NCI-H2029 (cell line): Measurements from ENCODE around the gene ATP1A2.
"Not testable (repeated sequence)": the region's sequence is repeated elsewhere in the genome, so short reads cannot be mapped to it uniquely, and the experiment has no call there.

Experiments
- DNase-seq: peaks from one replicate; lab custom pipeline; 2025; lab: John Stamatoyannopoulos, UW

Gene ATP1A2

GRCh38 chr1:160124705-160125478, 9.3 kb downstream of the ATP1A2 start:
- no peak for DNase-seq

- no peak for DNase-seq
Measured at GRCh38 chr1:160125746-160126145, 10.2 kb downstream of the ATP1A2 start.

GRCh38 chr1:160126342-160126741, 10.8 kb downstream of the ATP1A2 start:
- not testable (repeated sequence) for DNase-seq

GRCh38 chr1:160127381-160127780, 11.8 kb downstream of the ATP1A2 start:
- DNase-seq, result no peak

- DNase-seq, result no peak
Measured at GRCh38 chr1:160127865-160128523, 12.4 kb downstream of the ATP1A2 start.

DNA sequence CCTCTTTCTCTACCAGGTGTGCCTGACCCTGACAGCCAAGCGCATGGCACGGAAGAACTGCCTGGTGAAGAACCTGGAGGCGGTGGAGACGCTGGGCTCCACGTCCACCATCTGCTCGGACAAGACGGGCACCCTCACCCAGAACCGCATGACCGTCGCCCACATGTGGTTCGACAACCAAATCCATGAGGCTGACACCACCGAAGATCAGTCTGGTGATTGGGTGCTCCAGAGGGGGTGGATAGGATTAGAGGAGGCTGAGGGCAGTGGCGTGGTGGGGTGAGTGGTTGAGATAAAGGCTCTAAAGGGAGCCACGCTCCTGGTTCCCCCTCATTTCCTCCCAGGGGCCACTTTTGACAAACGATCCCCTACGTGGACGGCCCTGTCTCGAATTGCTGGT, 13.1 kb downstream of the ATP1A2 start:
- DNase-seq, result no peak

DNA sequence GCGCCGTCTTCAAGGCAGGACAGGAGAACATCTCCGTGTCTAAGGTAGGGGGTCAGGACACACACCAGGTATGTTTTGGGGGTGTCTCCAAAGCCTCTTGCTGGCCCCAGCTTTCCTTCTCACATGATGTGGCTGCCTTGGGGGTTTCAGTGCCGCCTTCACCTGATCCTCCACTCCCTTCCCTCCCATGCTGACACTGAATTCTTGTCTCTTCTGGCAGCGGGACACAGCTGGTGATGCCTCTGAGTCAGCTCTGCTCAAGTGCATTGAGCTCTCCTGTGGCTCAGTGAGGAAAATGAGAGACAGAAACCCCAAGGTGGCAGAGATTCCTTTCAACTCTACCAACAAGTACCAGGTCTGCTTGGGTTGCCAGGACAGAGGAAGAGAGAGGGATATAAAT, 13.5 kb downstream of the ATP1A2 start:
- DNase-seq, result no peak

GRCh38 chr1:160129558-160129957, 14.0 kb downstream of the ATP1A2 start:
- no peak for DNase-seq

GRCh38 chr1:160129966-160130365, 14.4 kb downstream of the ATP1A2 start:
- no peak for DNase-seq

- DNase-seq, result no peak
Measured at GRCh38 chr1:160130486-160130885, 14.9 kb downstream of the ATP1A2 start.

- DNase-seq, result no peak
Measured at GRCh38 chr1:160130939-160131338, 15.4 kb downstream of the ATP1A2 start.

GRCh38 chr1:160131803-160132565, 16.4 kb downstream of the ATP1A2 start:
- DNase-seq, result no peak

- DNase-seq, result no peak
Measured at GRCh38 chr1:160133990-160134770, 18.6 kb downstream of the ATP1A2 start.

GRCh38 chr1:160134791-160135572, 19.4 kb downstream of the ATP1A2 start:
- no peak for DNase-seq

DNA sequence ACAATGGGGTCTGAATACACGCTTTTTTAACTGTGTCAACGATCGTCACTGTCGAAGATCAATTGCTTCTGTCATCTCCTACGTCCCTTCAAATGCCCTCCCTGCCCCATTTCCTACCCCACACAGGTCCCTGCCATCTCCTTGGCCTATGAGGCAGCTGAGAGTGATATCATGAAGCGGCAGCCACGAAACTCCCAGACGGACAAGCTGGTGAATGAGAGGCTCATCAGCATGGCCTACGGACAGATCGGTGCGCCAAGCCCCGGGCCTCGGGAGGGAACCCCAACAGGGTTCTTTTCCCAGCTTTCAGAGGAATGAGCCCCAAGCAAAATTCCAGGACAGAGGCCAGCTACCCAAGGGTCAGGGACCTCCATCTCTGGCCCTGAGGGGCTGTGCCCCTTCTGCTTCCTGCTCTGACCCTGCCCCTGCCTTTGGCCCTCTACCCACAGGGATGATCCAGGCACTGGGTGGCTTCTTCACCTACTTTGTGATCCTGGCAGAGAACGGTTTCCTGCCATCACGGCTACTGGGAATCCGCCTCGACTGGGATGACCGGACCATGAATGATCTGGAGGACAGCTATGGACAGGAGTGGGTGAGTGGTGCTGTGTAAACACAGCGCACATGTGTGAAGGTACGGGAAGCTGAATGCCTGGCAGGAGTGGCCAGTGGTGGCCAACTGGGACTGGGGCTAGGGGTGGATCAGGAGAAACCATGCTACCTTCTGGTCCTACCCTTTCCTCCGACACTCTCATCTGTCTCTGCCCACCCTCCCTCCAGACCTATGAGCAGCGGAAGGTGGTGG, 20.8 kb downstream of the ATP1A2 start:
- no peak for DNase-seq

DNA sequence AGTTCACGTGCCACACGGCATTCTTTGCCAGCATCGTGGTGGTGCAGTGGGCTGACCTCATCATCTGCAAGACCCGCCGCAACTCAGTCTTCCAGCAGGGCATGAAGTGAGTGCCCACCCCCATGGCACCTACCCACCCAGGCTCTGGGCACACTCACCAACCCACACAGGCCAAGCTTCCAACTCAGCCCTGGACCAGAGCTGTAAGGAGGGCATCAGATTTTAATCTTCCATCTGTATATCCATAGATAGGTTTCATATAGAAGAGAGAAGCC, 21.3 kb downstream of the ATP1A2 start:
- no peak for DNase-seq

DNA sequence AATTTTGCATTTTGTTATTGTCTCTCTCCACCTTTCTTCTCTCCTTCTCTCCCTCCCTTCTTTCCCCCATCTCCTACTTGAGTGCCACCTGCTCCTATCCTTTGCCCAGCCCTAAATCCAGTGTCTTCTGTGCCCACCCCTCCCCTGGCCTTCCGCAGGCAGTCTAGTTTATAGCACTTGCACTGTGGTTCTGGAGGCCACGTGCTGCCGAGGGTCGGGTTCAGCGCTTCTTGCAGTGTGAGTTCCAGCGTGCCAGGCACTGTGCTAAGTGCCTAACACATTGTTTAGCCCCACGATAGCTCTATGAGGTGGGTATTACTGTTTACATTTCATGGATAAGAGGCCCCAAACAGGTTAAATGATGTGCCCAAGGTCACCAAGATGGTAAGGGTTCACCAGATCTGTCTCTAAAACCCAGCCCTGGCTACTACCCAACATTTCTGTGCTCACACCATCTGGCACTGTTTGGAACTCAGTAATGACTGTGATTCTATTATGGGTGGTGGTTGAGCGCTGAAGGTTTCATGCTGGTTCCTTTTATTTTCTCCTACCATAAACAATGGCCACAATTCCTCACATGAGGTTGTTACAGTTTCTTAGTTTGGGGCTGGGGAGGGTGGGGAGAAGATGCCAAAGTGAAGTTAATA, 21.8 kb downstream of the ATP1A2 start:
- no peak for DNase-seq

DNA sequence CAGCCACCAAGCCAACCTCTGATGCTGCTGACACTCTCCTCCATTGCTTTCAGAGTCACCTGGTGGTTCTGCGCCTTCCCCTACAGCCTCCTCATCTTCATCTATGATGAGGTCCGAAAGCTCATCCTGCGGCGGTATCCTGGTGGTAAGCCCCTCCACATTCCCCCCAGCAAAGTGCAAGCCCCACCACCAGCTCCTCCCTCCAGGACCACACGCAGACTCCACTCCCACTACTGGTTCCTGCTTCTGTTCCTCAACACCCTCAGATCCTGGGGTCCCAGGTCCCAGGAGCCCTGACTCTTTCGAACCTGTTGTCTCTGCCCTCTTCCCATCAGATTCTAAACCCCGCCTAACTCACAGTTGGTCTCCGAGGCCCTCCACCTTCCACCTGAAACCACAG, 24.3 kb downstream of the ATP1A2 start:
- no peak for DNase-seq

DNA sequence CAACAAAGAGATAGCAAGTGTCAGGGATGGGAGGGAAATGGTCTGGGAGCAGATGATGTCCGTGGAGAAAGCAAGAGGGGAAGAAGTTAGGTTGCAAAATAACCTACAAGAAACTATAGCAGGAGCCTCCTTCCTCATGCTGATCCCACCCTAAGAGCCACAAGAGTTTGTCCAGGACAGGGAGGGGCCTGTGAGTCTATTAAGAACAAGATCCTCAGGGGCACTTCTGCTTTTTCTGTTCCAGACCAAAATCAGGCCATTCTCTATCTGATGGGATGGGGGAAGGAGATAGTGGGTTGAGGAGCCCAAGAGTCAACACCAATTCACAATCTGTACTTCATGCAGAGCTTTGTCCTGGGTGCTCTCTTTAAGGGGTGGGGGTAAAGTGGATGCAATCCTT, 28.1 kb downstream of the ATP1A2 start:
- no peak for DNase-seq

DNA sequence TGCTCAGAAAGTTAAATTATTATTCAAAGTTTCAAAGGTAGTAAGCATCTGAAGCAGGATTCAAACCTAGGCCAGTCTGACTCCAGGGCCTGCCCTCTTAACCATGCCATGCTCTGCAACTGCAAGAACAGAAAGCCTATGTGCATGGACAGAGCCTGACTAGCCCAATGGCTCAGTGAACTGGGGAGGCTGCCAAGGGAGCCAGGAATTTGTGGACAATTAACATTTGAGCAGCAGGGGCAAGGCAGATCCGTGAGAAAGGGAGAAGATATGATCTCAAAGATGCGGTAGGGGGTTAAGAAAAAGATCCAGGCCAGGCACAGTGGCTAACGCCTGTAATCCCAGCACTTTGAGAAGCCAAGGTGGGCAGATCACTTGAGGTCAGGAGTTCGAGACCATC, 29.4 kb downstream of the ATP1A2 start:
- DNase-seq, result no peak
